Measurements from ENCODE around the gene TMEM215.

DNA sequence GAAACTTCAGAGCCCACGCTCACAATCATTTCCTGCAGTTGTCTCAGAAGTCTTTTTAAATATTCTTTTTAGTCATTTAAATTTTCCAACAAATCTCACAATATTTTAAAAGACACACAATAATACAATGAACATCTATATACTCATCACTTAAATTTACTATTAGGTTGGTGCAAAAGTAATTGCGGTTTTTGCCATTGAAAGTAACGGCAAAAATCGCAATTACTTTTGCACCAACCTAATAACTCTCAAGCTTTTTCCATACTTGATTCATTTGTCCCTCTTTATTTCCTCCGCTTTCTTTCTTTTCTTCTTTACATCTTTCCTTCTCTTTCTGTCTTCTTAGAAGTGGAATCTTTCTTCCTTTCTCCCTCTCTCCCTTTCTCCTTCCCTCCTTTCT, 19.2 kb upstream of the TMEM215 start:
- TF ChIP-seq CTCF (optimal IDR thresholded peaks at IDR 0.05 in 1 of 3, IDR thresholded peaks at IDR 0.05 in 1 of 3, conservative IDR thresholded peaks at IDR 0.05 in 1 of 3; ENCODE audit: extremely low read depth in 1 of 3, insufficient read depth in 2 of 3, low read length in 3 of 3) (no peak), EZH2 (IDR thresholded peaks at IDR 0.05; ENCODE audit: low read length) (no peak)
